OCI-LY7 (cell line): ENCODE data around the gene CDYL.

ENCODE experiments used
- EZH2phosphoT487 ChIP-seq: fragments of 200-600 bp; sonication (generic); IDR thresholded peaks from 2 replicates; pipeline ENCODE4 v1.6.1; 2018; ENCODE audit warnings: low read depth, borderline replicate concordance, mild to moderate bottlenecking, mixed run types, antibody characterized with exemption, low read length, moderate library complexity, mixed read lengths
- TF ChIP-seq, protein P1 (sequence below): fragments of 200-600 bp; sonication (generic); conservative IDR thresholded peaks from 2 replicates; pipeline ENCODE4 v1.5.1; 2014; ENCODE audit warnings: mild to moderate bottlenecking, antibody characterized with exemption, low read length, moderate library complexity, mixed read lengths

DNA sequence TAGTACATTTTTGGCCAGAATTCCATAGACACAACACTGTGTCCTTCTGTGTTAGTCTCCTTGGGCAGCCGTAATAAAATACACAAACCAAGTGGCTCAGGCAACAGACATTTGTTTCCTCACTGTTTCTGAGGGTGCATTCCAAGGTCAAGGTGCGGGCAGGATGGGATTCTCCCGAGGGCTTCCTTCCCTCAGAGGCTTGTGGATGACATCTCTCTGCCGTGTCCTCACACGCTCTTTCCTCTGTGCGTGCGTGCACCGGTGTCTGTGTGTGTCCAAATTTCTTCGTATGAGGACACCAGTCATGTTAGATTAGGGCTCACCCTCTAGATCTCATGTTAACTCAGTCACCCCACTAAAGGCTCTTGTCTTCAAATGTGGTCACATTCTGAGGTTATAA is 30.6 kb downstream of the CDYL start:
- TF ChIP-seq, protein P1, sequence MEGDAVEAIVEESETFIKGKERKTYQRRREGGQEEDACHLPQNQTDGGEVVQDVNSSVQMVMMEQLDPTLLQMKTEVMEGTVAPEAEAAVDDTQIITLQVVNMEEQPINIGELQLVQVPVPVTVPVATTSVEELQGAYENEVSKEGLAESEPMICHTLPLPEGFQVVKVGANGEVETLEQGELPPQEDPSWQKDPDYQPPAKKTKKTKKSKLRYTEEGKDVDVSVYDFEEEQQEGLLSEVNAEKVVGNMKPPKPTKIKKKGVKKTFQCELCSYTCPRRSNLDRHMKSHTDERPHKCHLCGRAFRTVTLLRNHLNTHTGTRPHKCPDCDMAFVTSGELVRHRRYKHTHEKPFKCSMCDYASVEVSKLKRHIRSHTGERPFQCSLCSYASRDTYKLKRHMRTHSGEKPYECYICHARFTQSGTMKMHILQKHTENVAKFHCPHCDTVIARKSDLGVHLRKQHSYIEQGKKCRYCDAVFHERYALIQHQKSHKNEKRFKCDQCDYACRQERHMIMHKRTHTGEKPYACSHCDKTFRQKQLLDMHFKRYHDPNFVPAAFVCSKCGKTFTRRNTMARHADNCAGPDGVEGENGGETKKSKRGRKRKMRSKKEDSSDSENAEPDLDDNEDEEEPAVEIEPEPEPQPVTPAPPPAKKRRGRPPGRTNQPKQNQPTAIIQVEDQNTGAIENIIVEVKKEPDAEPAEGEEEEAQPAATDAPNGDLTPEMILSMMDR, result no peak
- no peak for TF ChIP-seq EZH2phosphoT487
